Effector memory CD8-positive, alpha-beta T cell (primary cell): Measurements from ENCODE around the gene CMTM1.

Source experiments
- ATAC-seq: fragments of 150-1000 bp; cut with Tn5 transposase; replicated peaks from 2 replicates; pipeline ENCODE4 v1.10.0; 2021; ENCODE audit warnings: mild to moderate bottlenecking, moderate library complexity
- DNase-seq, 3 experiments: peaks; one replicate each; pipeline ENCODE4 v3.0.0; 2021
- H3K27ac Mint-ChIP-seq, 2 donors: one replicate each; pipeline ENCODE4 v1.8.0; 2022; ENCODE audit warnings: mild to moderate bottlenecking in 2 of 2, mixed read lengths in 2 of 2, moderate library complexity in 2 of 2
- H3K27me3 Mint-ChIP-seq, 2 donors: one replicate each; pipeline ENCODE4 v1.8.0; 2022; ENCODE audit warnings: mixed read lengths in 2 of 2
- H3K36me3 Mint-ChIP-seq: one replicate; pipeline ENCODE4 v1.8.0; 2022; ENCODE audit warnings: mild to moderate bottlenecking, moderate library complexity, mixed read lengths; ENCODE audit not compliant: insufficient read depth
- H3K4me1 Mint-ChIP-seq, 2 donors: one replicate each; pipeline ENCODE4 v1.8.0; 2022; ENCODE audit warnings: low read depth in 2 of 2, mixed read lengths in 2 of 2
- H3K4me3 Mint-ChIP-seq, 2 donors: one replicate each; pipeline ENCODE4 v1.8.0; 2022; ENCODE audit warnings: mild to moderate bottlenecking in 2 of 2, mixed read lengths in 2 of 2, moderate library complexity in 2 of 2
- H3K9me3 Mint-ChIP-seq, 2 donors: one replicate each; pipeline ENCODE4 v1.8.0; 2022; ENCODE audit warnings: mixed read lengths in 2 of 2

Gene CMTM1

GRCh38 chr16:66596986-66597848 lies 31.0 kb downstream of the CMTM1 start:
- Mint-ChIP-seq H3K36me3 (no peaks in the 10 kb centered on the region), H3K9me3 (no peaks in the 10 kb centered on the region), H3K4me1 (no peaks in the 10 kb centered on the region), H3K27me3 (no peaks in the 10 kb centered on the region), H3K27ac (peak overlapping the region in 1 of 2 donors; percentile 29), H3K4me3 (no peak overlapping the region)
- ATAC-seq (no peak), DNase-seq (no peak)

- DNase-seq (no peak), ATAC-seq (no peak)
- peaks cover 3% of the 10 kb centered on the region for H3K36me3 Mint-ChIP-seq
- H3K27me3 Mint-ChIP-seq = no peaks in the 10 kb centered on the region
- H3K9me3 Mint-ChIP-seq = no peaks in the 10 kb centered on the region
- H3K4me3 Mint-ChIP-seq = no peak overlapping the region
- H3K27ac Mint-ChIP-seq = no peak overlapping the region
- H3K4me1 Mint-ChIP-seq = peaks cover 2 to 4% of the 10 kb centered on the region in 2 donors
Observed at GRCh38 chr16:66598111-66598510, 31.9 kb downstream of the CMTM1 start.

- no peak for DNase-seq
- H3K4me1 Mint-ChIP-seq = peaks cover 8 to 15% of the 10 kb centered on the region in 2 donors
- peaks cover 15% of the 10 kb centered on the region for H3K36me3 Mint-ChIP-seq
- ATAC-seq = no peak
- H3K4me3 Mint-ChIP-seq = no peak overlapping the region
- no peak overlapping the region for H3K27ac Mint-ChIP-seq
- H3K27me3 Mint-ChIP-seq = no peaks in the 10 kb centered on the region
- no peaks in the 10 kb centered on the region for H3K9me3 Mint-ChIP-seq
Observed at GRCh38 chr16:66599726-66600125, 33.5 kb downstream of the CMTM1 start.

GRCh38 chr16:66600477-66600876 lies 34.2 kb downstream of the CMTM1 start:
- Mint-ChIP-seq H3K36me3 (peaks cover 15% of the 10 kb centered on the region), H3K27ac (peak overlapping the region in 1 of 2 donors; percentile 62), H3K4me3 (no peak overlapping the region), H3K4me1 (peaks cover 8 to 15% of the 10 kb centered on the region in 2 donors), H3K27me3 (no peaks in the 10 kb centered on the region), H3K9me3 (no peaks in the 10 kb centered on the region)
- ATAC-seq (no peak), DNase-seq (no peak)

GRCh38 chr16:66601471-66601870 lies 35.2 kb downstream of the CMTM1 start:
- Mint-ChIP-seq H3K27ac (peak overlapping the region; percentile 58 to 62), H3K27me3 (no peaks in the 10 kb centered on the region), H3K4me3 (no peak overlapping the region), H3K36me3 (peaks cover 15% of the 10 kb centered on the region), H3K4me1 (peaks cover 14 to 22% of the 10 kb centered on the region in 2 donors), H3K9me3 (no peaks in the 10 kb centered on the region)
- ATAC-seq = no peak
- no peak for DNase-seq

GRCh38 chr16:66603537-66604375 lies 37.5 kb downstream of the CMTM1 start:
- Mint-ChIP-seq H3K9me3 (no peaks in the 10 kb centered on the region), H3K36me3 (peaks cover 24% of the 10 kb centered on the region), H3K27me3 (no peaks in the 10 kb centered on the region), H3K27ac (peak overlapping the region; percentile 80 to 90), H3K4me3 (peak overlapping the region; percentile 88), H3K4me1 (peaks cover 31 to 41% of the 10 kb centered on the region in 2 donors)
- ATAC-seq (peak; percentile 72), DNase-seq (peak; percentile 70 to 73 (median 71))

- Mint-ChIP-seq H3K4me3 (peak within 1 kb of the TSS; percentile 88), H3K36me3 (peaks cover 29% of the 10 kb centered on the region), H3K27ac (peak within 1 kb of the TSS; percentile 80 to 90), H3K27me3 (no peaks in the 10 kb centered on the region), H3K4me1 (peaks cover 31 to 42% of the 10 kb centered on the region in 2 donors), H3K9me3 (no peaks in the 10 kb centered on the region)
- DNase-seq = peak; percentile 62 to 75 (median 69)
- peak; percentile 53 for ATAC-seq
Observed at GRCh38 chr16:66604376-66605176, 38.3 kb downstream of the CMTM1 start, which contains the start of gene CMTM3. Gene CMTM3, plus strand, starts transcription at chr16:66604704. Its CDS starts 102 bp downstream, at chr16:66604806.

GRCh38 chr16:66605177-66605978 lies 39.1 kb downstream of the CMTM1 start:
- Mint-ChIP-seq H3K4me3 (peak overlapping the region; percentile 88), H3K27me3 (no peaks in the 10 kb centered on the region), H3K36me3 (peaks cover 37% of the 10 kb centered on the region), H3K27ac (peak overlapping the region; percentile 80 to 89), H3K4me1 (peaks cover 31 to 42% of the 10 kb centered on the region in 2 donors), H3K9me3 (no peaks in the 10 kb centered on the region)
- ATAC-seq = peak; percentile 8
- peak in 2 of 3 experiments; percentile 10 to 19 for DNase-seq

- ATAC-seq (no peak), DNase-seq (no peak)
- Mint-ChIP-seq H3K27me3 (no peaks in the 10 kb centered on the region), H3K27ac (peak overlapping the region; percentile 80 to 89), H3K4me1 (peaks cover 31 to 42% of the 10 kb centered on the region in 2 donors), H3K36me3 (peaks cover 43% of the 10 kb centered on the region), H3K4me3 (peak overlapping the region; percentile 88), H3K9me3 (no peaks in the 10 kb centered on the region)
Observed at GRCh38 chr16:66605979-66606751, 39.9 kb downstream of the CMTM1 start.

- peak overlapping the region; percentile 19 to 75 for H3K27ac Mint-ChIP-seq
- DNase-seq = peak; percentile 77 to 79 (median 78)
- H3K36me3 Mint-ChIP-seq = peaks cover 62% of the 10 kb centered on the region
- H3K9me3 Mint-ChIP-seq = no peaks in the 10 kb centered on the region
- H3K27me3 Mint-ChIP-seq = no peaks in the 10 kb centered on the region
- peak; percentile 30 for ATAC-seq
- H3K4me1 Mint-ChIP-seq = peaks cover 28 to 37% of the 10 kb centered on the region in 2 donors
- peak overlapping the region; percentile 48 to 56 for H3K4me3 Mint-ChIP-seq
Observed at GRCh38 chr16:66608241-66609138, 42.3 kb downstream of the CMTM1 start.

GRCh38 chr16:66609139-66609510 lies 42.9 kb downstream of the CMTM1 start:
- Mint-ChIP-seq H3K27ac (no peak overlapping the region), H3K36me3 (peaks cover 58% of the 10 kb centered on the region), H3K4me3 (no peak overlapping the region), H3K9me3 (no peaks in the 10 kb centered on the region), H3K4me1 (peaks cover 23 to 30% of the 10 kb centered on the region in 2 donors), H3K27me3 (no peaks in the 10 kb centered on the region)
- ATAC-seq (no peak), DNase-seq (no peak)
